GM19099 (cell line): ENCODE data around the gene IL18BP.

ENCODE experiments used
- POLR2A ChIP-seq: IDR thresholded peaks from 3 replicates; pipeline ENCODE4 v1.6.1; 2011; ENCODE audit warnings: low read depth; ENCODE audit not compliant: insufficient read length; ENCODE audit errors: extremely low read depth

Gene IL18BP

GRCh38 chr11:71998649-71999310 lies at the start of gene IL18BP:
IL18BP (plus strand) TSS chr11:71998909; CDS start chr11:71999985, 1,076 bp downstream.
- TF ChIP-seq POLR2A: no peak

GRCh38 chr11:71949034-71949433 lies 49.7 kb upstream of the IL18BP start:
- TF ChIP-seq POLR2A: no peak

GRCh38 chr11:71951741-71952310 lies 46.9 kb upstream of the IL18BP start:
- no peak for TF ChIP-seq POLR2A

- no peak for TF ChIP-seq POLR2A
Observed at GRCh38 chr11:71955898-71956456, 42.7 kb upstream of the IL18BP start.

- no peak for TF ChIP-seq POLR2A
Observed at GRCh38 chr11:71962428-71963038, 36.2 kb upstream of the IL18BP start.

GRCh38 chr11:71963468-71963867 lies 35.2 kb upstream of the IL18BP start:
- no peak for TF ChIP-seq POLR2A

- TF ChIP-seq POLR2A: no peak
Observed at GRCh38 chr11:71964641-71965040, 34.1 kb upstream of the IL18BP start.

- no peak for TF ChIP-seq POLR2A
Observed at GRCh38 chr11:71971680-71972079, 27.0 kb upstream of the IL18BP start.

- TF ChIP-seq POLR2A: no peak
Observed at GRCh38 chr11:71976551-71976950, 22.2 kb upstream of the IL18BP start.

- no peak for TF ChIP-seq POLR2A
Observed at GRCh38 chr11:71977090-71977489, 21.6 kb upstream of the IL18BP start.

- no peak for TF ChIP-seq POLR2A
Observed at GRCh38 chr11:71977743-71978418, 20.8 kb upstream of the IL18BP start.

GRCh38 chr11:71979094-71979493 lies 19.6 kb upstream of the IL18BP start:
- TF ChIP-seq POLR2A: no peak

- TF ChIP-seq POLR2A: no peak
Observed at GRCh38 chr11:71979602-71980001, 19.1 kb upstream of the IL18BP start.

- TF ChIP-seq POLR2A: no peak
Observed at GRCh38 chr11:71986131-71986530, 12.6 kb upstream of the IL18BP start.

GRCh38 chr11:71987521-71987920 lies 11.2 kb upstream of the IL18BP start:
- no peak for TF ChIP-seq POLR2A
